Activated naive CD4-positive, alpha-beta T cell treated with anti-CD3 and anti-CD28 coated beads for 36 hours (primary cell): Measurements from ENCODE around the gene PDZRN4. TPM values are rescaled to one million over a fixed set of nuclear protein-coding genes. Genes with fewer than 3 reads are reported as not detected.
"Not testable (repeated sequence)": the region's sequence is repeated elsewhere in the genome, so short reads cannot be mapped to it uniquely, and the experiment has no call there.

Experiments
- CTCF ChIA-PET: fragments of 350-600 bp; sonication (Branson Sonifier 250); formaldehyde crosslinking; loops from one replicate; lab custom pipeline; 2021; ENCODE audit warnings: antibody characterized with exemption; lab: Charles Lee
- DNase-seq: peaks from one replicate; pipeline ENCODE4 v3.0.0-alpha.2; 2020
- H3K27ac Mint-ChIP-seq: one replicate; pipeline ENCODE4 v1.8.0; 2021; ENCODE audit warnings: mild to moderate bottlenecking, mixed read lengths
- H3K27me3 Mint-ChIP-seq: one replicate; pipeline ENCODE4 v1.8.0; 2021; ENCODE audit warnings: low read depth, mixed read lengths
- H3K36me3 Mint-ChIP-seq: one replicate; pipeline ENCODE4 v1.8.0; 2021; ENCODE audit warnings: low read depth, mixed read lengths
- H3K4me1 Mint-ChIP-seq: one replicate; pipeline ENCODE4 v1.8.0; 2021; ENCODE audit warnings: low read depth, mixed read lengths
- H3K4me3 Mint-ChIP-seq: one replicate; pipeline ENCODE4 v1.8.0; 2021; ENCODE audit warnings: mild to moderate bottlenecking, moderate library complexity, mixed read lengths
- H3K9me3 Mint-ChIP-seq: one replicate; pipeline ENCODE4 v1.8.0; 2021; ENCODE audit warnings: mixed read lengths
- intact Hi-C: fragments of 100-400 bp; cut with micrococcal nuclease; formaldehyde crosslinking; loops from one replicate; pipeline ENCODE4 v1.15.1; 2023
- total RNA-seq, 2 experiments: library from RNA; stranded (reverse); gene quantifications; one replicate each; pipeline ENCODE4 v1.2.3, GENCODE V29; 2021

PDZRN4 gene
- total RNA-seq, 2 experiments from 2014 or later: not detected

- H3K4me1 Mint-ChIP-seq: no peaks in the 10 kb centered on the region
- no peak overlapping the region for H3K4me3 Mint-ChIP-seq
- DNase-seq: no peak
- CTCF ChIA-PET: no interaction called here
- intact Hi-C loops: no loop called here
- H3K27ac Mint-ChIP-seq: no peak overlapping the region
- H3K27me3 Mint-ChIP-seq: no peaks in the 10 kb centered on the region
- no peaks in the 10 kb centered on the region for H3K36me3 Mint-ChIP-seq
- no peaks in the 10 kb centered on the region for H3K9me3 Mint-ChIP-seq
Measured at GRCh38 chr12:41221491-41221890, 33.4 kb downstream of the PDZRN4 start.

DNA sequence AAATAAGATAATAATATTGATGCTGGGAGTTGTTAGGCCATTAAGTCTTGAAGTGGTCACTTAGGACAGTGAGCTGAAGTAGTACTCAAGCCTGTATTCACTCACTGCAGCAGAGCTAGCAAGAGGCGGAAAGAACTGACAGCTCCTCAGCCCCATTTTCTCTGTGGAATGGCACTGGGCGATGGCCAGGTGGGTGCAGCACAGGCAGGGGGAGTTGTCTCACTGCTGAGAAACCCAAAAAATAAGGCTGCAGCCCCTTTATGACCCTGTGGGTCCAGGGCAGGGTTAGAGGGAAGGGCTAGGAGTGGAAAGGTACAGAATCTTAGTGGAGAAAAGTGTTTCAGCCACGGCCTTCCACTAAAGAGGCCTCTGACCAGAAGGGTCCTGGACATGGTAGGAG lies 35.5 kb downstream of the PDZRN4 start:
- Mint-ChIP-seq H3K9me3 (no peaks in the 10 kb centered on the region), H3K27ac (no peak overlapping the region), H3K4me3 (no peak overlapping the region), H3K36me3 (no peaks in the 10 kb centered on the region), H3K4me1 (no peaks in the 10 kb centered on the region), H3K27me3 (no peaks in the 10 kb centered on the region)
- CTCF ChIA-PET: no interaction called here
- intact Hi-C loops: no loop called here
- no peak for DNase-seq

- CTCF ChIA-PET: no interaction called here
- Mint-ChIP-seq H3K4me1 (no peaks in the 10 kb centered on the region), H3K4me3 (no peak overlapping the region), H3K36me3 (no peaks in the 10 kb centered on the region), H3K27ac (no peak overlapping the region), H3K27me3 (no peaks in the 10 kb centered on the region), H3K9me3 (no peaks in the 10 kb centered on the region)
- intact Hi-C loops: no loop called here
- DNase-seq: no peak
Measured at GRCh38 chr12:41224066-41224465, 35.9 kb downstream of the PDZRN4 start.

DNA sequence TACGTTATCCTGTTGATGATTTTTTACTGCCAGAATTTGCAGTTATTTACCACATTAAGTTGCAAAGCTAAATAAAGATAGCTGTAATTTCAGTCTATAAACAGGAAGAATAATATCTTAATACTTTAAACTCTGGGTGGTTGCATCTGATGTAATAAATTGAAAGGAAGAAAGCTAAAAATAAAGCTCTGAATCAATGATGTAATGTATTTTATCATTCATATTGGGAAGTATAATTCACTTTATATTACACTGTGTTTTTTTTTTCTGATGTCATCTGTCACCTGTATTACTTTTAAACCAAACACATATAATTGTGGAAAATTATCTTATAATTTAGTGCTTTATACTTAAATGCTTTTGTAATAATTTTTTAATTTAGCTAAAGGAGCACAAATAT lies 37.1 kb downstream of the PDZRN4 start:
- Mint-ChIP-seq H3K4me3 (no peak overlapping the region), H3K4me1 (no peaks in the 10 kb centered on the region), H3K27ac (no peak overlapping the region), H3K27me3 (no peaks in the 10 kb centered on the region), H3K36me3 (no peaks in the 10 kb centered on the region), H3K9me3 (no peaks in the 10 kb centered on the region)
- no peak for DNase-seq
- intact Hi-C loops: no loop called here
- CTCF ChIA-PET: interaction anchor here (0.7 kb wide), 1 partner anchor 279 kb away, joined by 3 read pairs; no protein-coding TSS in a partner anchor

DNA sequence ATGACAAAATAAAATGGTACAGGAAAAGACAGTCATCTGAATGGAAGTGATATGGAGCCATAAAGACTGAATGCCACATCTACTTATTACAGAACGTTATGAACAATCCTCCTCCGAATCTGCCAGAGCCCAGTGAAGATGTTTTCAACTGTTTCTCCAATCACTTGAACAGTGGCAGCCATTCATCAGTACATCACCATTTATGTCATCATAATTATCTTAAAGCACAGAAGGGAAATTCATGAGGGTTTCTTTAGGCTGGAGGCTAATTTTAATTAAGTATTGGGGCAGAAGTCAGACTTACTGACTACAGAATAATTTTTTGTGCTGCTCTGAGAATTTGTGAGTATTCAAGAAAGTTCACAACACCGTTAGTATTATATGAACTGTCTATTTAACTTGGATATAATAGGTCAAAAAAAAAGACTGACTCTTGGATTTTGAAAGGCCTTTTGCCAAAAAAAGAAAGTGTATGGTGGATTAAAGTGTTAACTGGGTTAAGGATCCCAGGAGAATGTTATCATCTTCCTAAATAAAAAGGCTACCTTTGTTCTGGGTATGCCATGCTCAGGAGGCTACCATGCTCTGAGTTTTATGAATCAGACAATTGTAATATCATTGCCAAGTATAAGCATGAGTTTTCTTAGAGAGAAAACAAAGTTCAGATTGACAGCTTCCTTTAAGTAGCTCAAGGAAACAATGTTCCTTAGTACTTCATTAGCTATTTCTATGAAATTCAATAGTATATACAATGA lies 40.1 kb downstream of the PDZRN4 start:
- H3K4me1 Mint-ChIP-seq: no peaks in the 10 kb centered on the region
- no peak for DNase-seq
- intact Hi-C loops: no loop called here

GRCh38 chr12:41230756-41231155 lies 42.6 kb downstream of the PDZRN4 start:
- H3K4me3 Mint-ChIP-seq: no peak overlapping the region
- H3K27me3 Mint-ChIP-seq: no peaks in the 10 kb centered on the region
- no peak overlapping the region for H3K27ac Mint-ChIP-seq
- CTCF ChIA-PET: no interaction called here
- intact Hi-C loops: no loop called here
- H3K9me3 Mint-ChIP-seq: no peaks in the 10 kb centered on the region
- no peaks in the 10 kb centered on the region for H3K36me3 Mint-ChIP-seq
- DNase-seq: no peak
- H3K4me1 Mint-ChIP-seq: no peaks in the 10 kb centered on the region

More for the DNA sequence above, 40.1 kb downstream of the PDZRN4 start:
- no peaks in the 10 kb centered on the region for H3K27me3 Mint-ChIP-seq
- CTCF ChIA-PET: no interaction called here
- H3K36me3 Mint-ChIP-seq: no peaks in the 10 kb centered on the region
- no peak overlapping the region for H3K27ac Mint-ChIP-seq
- H3K9me3 Mint-ChIP-seq: no peaks in the 10 kb centered on the region
- no peak overlapping the region for H3K4me3 Mint-ChIP-seq

DNA sequence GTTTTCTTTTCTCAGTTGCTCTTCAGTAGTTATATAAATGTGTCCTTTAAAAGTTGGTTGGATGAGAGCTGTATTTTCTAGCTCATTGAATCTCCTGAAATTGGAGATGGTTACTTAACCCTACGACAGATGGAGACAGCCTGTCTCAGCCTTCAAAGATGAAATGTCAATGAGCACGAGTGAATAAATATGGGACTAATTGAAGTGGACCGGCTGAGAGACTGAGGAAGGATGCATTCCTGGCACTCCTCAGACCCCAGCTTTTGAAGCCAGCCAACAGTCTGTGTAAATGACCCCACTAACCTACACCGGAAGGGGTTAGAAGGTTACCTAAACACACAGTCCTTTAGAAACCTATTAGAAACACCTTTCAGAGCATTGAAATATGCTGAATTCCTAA lies 46.6 kb downstream of the PDZRN4 start:
- Mint-ChIP-seq H3K36me3 (no peaks in the 10 kb centered on the region), H3K9me3 (no peaks in the 10 kb centered on the region), H3K4me1 (no peaks in the 10 kb centered on the region), H3K4me3 (no peak overlapping the region), H3K27me3 (no peaks in the 10 kb centered on the region), H3K27ac (no peak overlapping the region)
- no peak for DNase-seq
- intact Hi-C loops: no loop called here
- CTCF ChIA-PET: no interaction called here

DNA sequence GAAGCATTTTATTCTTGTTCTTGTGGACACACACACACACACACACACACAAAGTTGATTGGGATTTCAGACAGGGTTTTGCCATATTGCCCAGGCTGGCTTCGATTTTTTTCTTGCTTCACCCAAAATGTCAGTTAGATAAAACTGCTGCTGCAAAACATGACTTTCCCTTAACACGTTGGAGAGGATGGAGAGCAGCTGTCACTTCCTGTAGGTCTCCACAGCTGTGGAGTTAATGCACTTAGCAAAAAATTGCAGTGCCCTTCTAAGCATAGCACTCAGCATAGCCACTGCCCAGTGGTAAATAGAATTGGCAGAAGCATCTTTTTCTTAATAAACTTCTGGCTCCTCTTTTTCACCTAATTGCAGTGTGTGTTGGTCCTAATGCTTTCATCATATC lies 54.5 kb downstream of the PDZRN4 start:
- H3K4me3 Mint-ChIP-seq: no peak overlapping the region
- CTCF ChIA-PET: no interaction called here
- intact Hi-C loops: no loop called here

DNA sequence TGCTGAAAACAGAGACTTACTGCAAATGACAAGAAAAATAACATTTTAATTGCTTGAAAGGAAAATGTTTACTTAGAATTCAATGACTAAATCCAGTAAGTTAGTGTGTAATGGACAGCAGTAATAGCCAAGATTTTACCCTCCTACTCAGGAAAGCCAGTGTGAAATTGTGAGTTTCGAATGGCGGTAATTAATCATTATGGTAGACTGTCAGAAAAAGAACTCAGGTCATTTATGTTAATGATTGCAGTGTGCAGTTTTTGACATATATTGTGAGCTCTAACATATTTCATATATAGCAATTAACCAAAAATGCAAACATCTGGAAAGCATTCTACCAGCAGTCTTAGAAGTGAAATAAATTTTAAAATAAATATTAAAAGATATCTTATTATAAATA lies 60.3 kb downstream of the PDZRN4 start:
- Mint-ChIP-seq H3K9me3 (no peaks in the 10 kb centered on the region), H3K27ac (no peak overlapping the region), H3K4me3 (no peak overlapping the region), H3K4me1 (no peaks in the 10 kb centered on the region), H3K36me3 (no peaks in the 10 kb centered on the region), H3K27me3 (no peaks in the 10 kb centered on the region)
- DNase-seq: no peak
- intact Hi-C loops: no loop called here
- CTCF ChIA-PET: no interaction called here

More for the DNA sequence above, 54.5 kb downstream of the PDZRN4 start:
- DNase-seq: no peak
- no peaks in the 10 kb centered on the region for H3K27me3 Mint-ChIP-seq
- no peaks in the 10 kb centered on the region for H3K9me3 Mint-ChIP-seq
- H3K36me3 Mint-ChIP-seq: no peaks in the 10 kb centered on the region
- H3K4me1 Mint-ChIP-seq: no peaks in the 10 kb centered on the region
- no peak overlapping the region for H3K27ac Mint-ChIP-seq

- Mint-ChIP-seq H3K4me3 (no peak overlapping the region), H3K27me3 (no peaks in the 10 kb centered on the region), H3K36me3 (no peaks in the 10 kb centered on the region), H3K4me1 (no peaks in the 10 kb centered on the region), H3K9me3 (no peaks in the 10 kb centered on the region), H3K27ac (no peak overlapping the region)
- DNase-seq: no peak
- CTCF ChIA-PET: no interaction called here
- intact Hi-C loops: no loop called here
Measured at GRCh38 chr12:41250748-41251147, 62.6 kb downstream of the PDZRN4 start.

DNA sequence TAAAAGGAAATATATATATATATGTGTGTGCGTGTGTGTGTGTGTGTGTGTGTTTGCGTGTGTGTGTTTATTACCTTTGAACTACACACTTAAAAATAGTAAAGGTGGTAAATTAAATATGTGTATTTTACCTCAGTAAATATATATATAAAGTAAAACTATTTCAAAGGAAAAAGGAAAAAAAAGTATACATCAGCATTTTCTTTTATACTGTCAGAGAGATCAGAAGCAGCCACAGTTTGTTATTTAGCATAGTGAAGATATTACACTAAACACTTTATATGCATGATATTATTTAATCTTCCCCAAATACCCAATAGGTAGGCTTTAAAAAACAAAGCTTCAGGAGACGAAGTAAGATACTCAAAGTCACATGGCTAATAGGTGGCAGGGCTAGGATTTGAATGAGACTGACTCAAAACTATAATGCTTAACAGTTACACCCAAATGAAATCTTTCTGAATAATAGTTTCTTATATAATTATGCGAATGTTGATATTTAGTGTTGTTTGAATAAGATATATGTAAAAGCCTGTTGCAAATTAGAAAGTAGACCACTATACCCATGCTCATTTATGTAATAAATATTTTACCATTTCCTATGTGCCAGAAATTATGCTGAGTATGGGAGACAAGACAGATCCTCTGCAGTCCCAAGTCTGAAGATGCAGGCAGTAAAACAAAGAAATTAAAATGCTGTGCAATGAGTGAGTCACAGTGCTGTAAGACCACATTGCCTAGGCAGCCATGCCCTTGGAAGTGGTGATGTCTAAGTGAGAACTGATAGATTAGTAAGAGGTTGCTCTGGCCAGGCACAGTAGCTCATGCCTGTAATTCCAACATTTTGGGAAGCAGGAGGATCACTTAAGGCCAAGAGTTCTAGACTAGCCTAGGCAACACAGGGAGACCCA lies 66.1 kb downstream of the PDZRN4 start:
- intact Hi-C loops: no loop called here
- no peak overlapping the region for H3K27ac Mint-ChIP-seq
- H3K27me3 Mint-ChIP-seq: no peaks in the 10 kb centered on the region
- no peak for DNase-seq
- CTCF ChIA-PET: no interaction called here
- no peak overlapping the region for H3K4me3 Mint-ChIP-seq
- peaks cover 2% of the 10 kb centered on the region for H3K9me3 Mint-ChIP-seq
- no peaks in the 10 kb centered on the region for H3K36me3 Mint-ChIP-seq
- H3K4me1 Mint-ChIP-seq: no peaks in the 10 kb centered on the region

- intact Hi-C loops: loop anchor here (5.0 kb wide), 1 partner anchor 316 kb away; no protein-coding TSS in a partner anchor
- H3K36me3 Mint-ChIP-seq, H3K27me3 Mint-ChIP-seq, H3K4me3 Mint-ChIP-seq, H3K4me1 Mint-ChIP-seq, H3K9me3 Mint-ChIP-seq, DNase-seq, H3K27ac Mint-ChIP-seq: not testable (repeated sequence)
- CTCF ChIA-PET: interaction anchor here (0.6 to 0.8 kb wide), 2 partner anchors 640 to 766 kb away, joined by 3 read pairs; no protein-coding TSS in a partner anchor
Measured at GRCh38 chr12:41263196-41263595, 75.1 kb downstream of the PDZRN4 start.
